B cell (primary cell): Measurements from ENCODE around the gene MAGIX. TPM values are rescaled to one million over a fixed set of nuclear protein-coding genes. Genes with fewer than 3 reads are reported as not detected.

ENCODE experiments used
- ATAC-seq: fragments of 200-7000 bp; cut with Tn5 transposase; one replicate; pipeline ENCODE4 v1.10.0; 2021; ENCODE audit warnings: low read depth, mild to moderate bottlenecking, moderate number of reproducible peaks, moderate library complexity
- CTCF ChIA-PET: fragments of 350-600 bp; sonication (Branson Sonifier 250); formaldehyde crosslinking; loops from one replicate; lab custom pipeline; 2021; ENCODE audit warnings: antibody characterized with exemption, inconsistent platforms; lab: Charles Lee
- POLR2A ChIA-PET: fragments of 350-600 bp; sonication (Branson Sonifier 250); formaldehyde crosslinking; loops from one replicate; lab custom pipeline; 2021; ENCODE audit warnings: antibody characterized with exemption; lab: Charles Lee
- DNase-seq: peaks from one replicate; pipeline ENCODE4 v3.0.0; 2013
- H2AFZ ChIP-seq: 2 replicates; pipeline ENCODE4 v1.6.1; 2012; ENCODE audit warnings: mild to moderate bottlenecking, low read depth, low read length; ENCODE audit not compliant: insufficient read depth, poor library complexity, severe bottlenecking
- H3K27ac ChIP-seq, 2 donors: 1 replicate in 1 of 2; 2 replicates in 1 of 2; pipeline ENCODE4 v1.5.1; 2012 to 2013; ENCODE audit warnings: low read length in 2 of 2, mild to moderate bottlenecking in 2 of 2, moderate library complexity in 1 of 2
- H3K27me3 ChIP-seq, 4 experiments: fragments of 200-600 bp in 1 of 4; sonication (generic) in 1 of 4; replicated peaks in 1 of 4; 1 replicate in 2 of 4; 2 replicates in 2 of 4; pipeline versions ENCODE4 v1.6.1 to v1.7.0; 2013 to 2016; ENCODE audit warnings: low read length in 3 of 4, mild to moderate bottlenecking in 2 of 4, mixed read lengths in 1 of 4, moderate library complexity in 1 of 4; ENCODE audit not compliant: insufficient read depth in 4 of 4, control insufficient read depth in 3 of 4; ENCODE audit errors: control extremely low read depth in 1 of 4
- H3K36me3 ChIP-seq, 2 experiments: replicated peaks in 1 of 2; 1 replicate in 1 of 2; 2 replicates in 1 of 2; pipeline versions ENCODE4 v1.6.1 to v1.7.1; 2013; ENCODE audit warnings: low read length in 1 of 2; ENCODE audit not compliant: insufficient read depth in 2 of 2, control insufficient read depth in 1 of 2; ENCODE audit errors: control extremely low read depth in 1 of 2, extremely low read depth in 1 of 2
- H3K4me1 ChIP-seq, 2 donors: fragments of 200-600 bp in 1 of 2; sonication (generic) in 1 of 2; 1 replicate in 1 of 2; 2 replicates in 1 of 2; pipeline versions ENCODE4 v1.5.1 to v1.6.1; 2013 to 2017; ENCODE audit warnings: low read length in 2 of 2; ENCODE audit not compliant: control insufficient read depth in 2 of 2, insufficient read depth in 2 of 2
- H3K4me2 ChIP-seq: replicated peaks from 2 replicates; pipeline ENCODE3; 2012; ENCODE audit warnings: mild to moderate bottlenecking, low read depth, low read length; ENCODE audit not compliant: poor library complexity, severe bottlenecking
- H3K4me3 ChIP-seq, 5 experiments: fragments of 200-600 bp in 1 of 5; sonication (generic) in 1 of 5; 1 replicate in 3 of 5; 2 replicates in 2 of 5; pipeline versions ENCODE4 v1.5.1 to v1.7.0; 2011 to 2016; ENCODE audit warnings: low read length in 4 of 5, mild to moderate bottlenecking in 4 of 5, low read depth in 2 of 5, control low read depth in 1 of 5, moderate library complexity in 1 of 5; ENCODE audit not compliant: insufficient read depth in 1 of 5; ENCODE audit errors: control extremely low read depth in 1 of 5, extremely low read depth in 1 of 5
- H3K79me2 ChIP-seq: fragments of 200-600 bp; sonication (generic); one replicate; pipeline ENCODE4 v1.6.0; 2016; ENCODE audit warnings: low read length; ENCODE audit not compliant: control insufficient read depth, insufficient read depth
- H3K9ac ChIP-seq: fragments of 200-600 bp; sonication (generic); 2 replicates; pipeline ENCODE4 v1.6.1; 2017; ENCODE audit warnings: mild to moderate bottlenecking, low read length, moderate library complexity
- H3K9me3 ChIP-seq, 3 donors: one replicate each; pipeline versions ENCODE4 v1.6.1 to v1.7.1; 2013; ENCODE audit warnings: low read length in 2 of 3; ENCODE audit not compliant: control insufficient read depth in 2 of 3, insufficient read depth in 1 of 3; ENCODE audit errors: control extremely low read depth in 1 of 3
- H4K20me1 ChIP-seq: 2 replicates; pipeline ENCODE4 v1.6.0; 2012; ENCODE audit warnings: mild to moderate bottlenecking, low read length; ENCODE audit not compliant: insufficient read depth, control insufficient read depth, poor library complexity, severe bottlenecking
- H3K27ac Mint-ChIP-seq: one replicate; pipeline ENCODE4 v1.8.0; 2021; ENCODE audit warnings: mixed read lengths
- H3K27me3 Mint-ChIP-seq: one replicate; pipeline ENCODE4 v1.8.0; 2021; ENCODE audit warnings: mixed read lengths
- H3K4me1 Mint-ChIP-seq: one replicate; pipeline ENCODE4 v1.8.0; 2021; ENCODE audit warnings: mixed read lengths
- H3K4me3 Mint-ChIP-seq: one replicate; pipeline ENCODE4 v1.8.0; 2021; ENCODE audit warnings: mixed read lengths
- H3K9me3 Mint-ChIP-seq: one replicate; pipeline ENCODE4 v1.8.0; 2022; ENCODE audit warnings: mixed read lengths; ENCODE audit not compliant: insufficient read depth
- EZH2 ChIP-seq: IDR thresholded peaks from 2 replicates; pipeline ENCODE4 v1.6.1; 2012; ENCODE audit warnings: borderline replicate concordance, low read depth, mild to moderate bottlenecking, moderate library complexity, low read length; ENCODE audit not compliant: insufficient read depth, poor library complexity, severe bottlenecking
- WGBS: methylation state at CpG from one replicate; pipeline ENCODE4 v1.1.5; 2013; ENCODE audit warnings: missing lambda C conversion rate; ENCODE audit not compliant: insufficient coverage; 5-methylcytosine and 5-hydroxymethylcytosine counted together
- intact Hi-C: fragments of 100-400 bp; cut with micrococcal nuclease; formaldehyde crosslinking; loops from one replicate; pipeline ENCODE4 v1.10.0; 2022
- polyA plus RNA-seq: library from polyadenylated mRNA; depleted of rRNA; stranded (reverse); fragments of >200 nt; gene quantifications from 2 replicates; pipeline ENCODE4 v1.2.3, GENCODE V29; 2012
- total RNA-seq, 2 donors: library from RNA; stranded (reverse); fragments of 120-200 nt in 1 of 2; gene quantifications; 1 replicate in 1 of 2; 2 replicates in 1 of 2; pipeline versions ENCODE4 v1.2.3 to v1.2.4, GENCODE V29; 2013 to 2022
- TF ChIP-seq, protein P1 (sequence below): fragments of 200-600 bp; IDR thresholded peaks from one replicate; pipeline ENCODE4 v1.8.0; 2022; ENCODE audit warnings: antibody characterized with exemption, mild to moderate bottlenecking

MAGIX gene
- total and polyA plus RNA-seq, 2 donors (not counting 1 experiment from before 2014, with no cell fraction given): 1.2 to 2.4 TPM

GRCh38 chrX:49179358-49179757 lies 16.8 kb downstream of the MAGIX start:
- no peak overlapping the region for H3K4me3 ChIP-seq
- CTCF ChIA-PET: interaction anchor here (1.1 to 1.6 kb wide), 4 partner anchors 13 to 99 kb away, joined by 3 to 6 read pairs (median 3); no protein-coding TSS in a partner anchor
- H2AFZ ChIP-seq: no peak overlapping the region
- H3K27ac ChIP-seq: no peak overlapping the region
- no peak for ATAC-seq
- no peak overlapping the region for H3K9ac ChIP-seq
- Mint-ChIP-seq H3K4me3 (no peak overlapping the region), H3K27me3 (no peaks in the 10 kb centered on the region), H3K27ac (no peak overlapping the region), H3K9me3 (no peaks in the 10 kb centered on the region), H3K4me1 (peaks cover 22% of the 10 kb centered on the region)
- no peaks in the 10 kb centered on the region for H4K20me1 ChIP-seq
- H3K4me1 ChIP-seq: peaks cover 0 to 15% of the 10 kb centered on the region in 2 donors
- no peak overlapping the region for H3K4me2 ChIP-seq
- POLR2A ChIA-PET: no interaction called here
- intact Hi-C loops: no loop called here
- WGBS: 100% methylated on average over 1 of the region's 2 CpGs
- DNase-seq: no peak
- peaks cover 0 to 27% of the 10 kb centered on the region in 2 experiments for H3K36me3 ChIP-seq
- no peaks in the 10 kb centered on the region for H3K27me3 ChIP-seq
- H3K9me3 ChIP-seq: no peaks in the 10 kb centered on the region
- no peak for TF ChIP-seq EZH2
- TF ChIP-seq, protein P1, sequence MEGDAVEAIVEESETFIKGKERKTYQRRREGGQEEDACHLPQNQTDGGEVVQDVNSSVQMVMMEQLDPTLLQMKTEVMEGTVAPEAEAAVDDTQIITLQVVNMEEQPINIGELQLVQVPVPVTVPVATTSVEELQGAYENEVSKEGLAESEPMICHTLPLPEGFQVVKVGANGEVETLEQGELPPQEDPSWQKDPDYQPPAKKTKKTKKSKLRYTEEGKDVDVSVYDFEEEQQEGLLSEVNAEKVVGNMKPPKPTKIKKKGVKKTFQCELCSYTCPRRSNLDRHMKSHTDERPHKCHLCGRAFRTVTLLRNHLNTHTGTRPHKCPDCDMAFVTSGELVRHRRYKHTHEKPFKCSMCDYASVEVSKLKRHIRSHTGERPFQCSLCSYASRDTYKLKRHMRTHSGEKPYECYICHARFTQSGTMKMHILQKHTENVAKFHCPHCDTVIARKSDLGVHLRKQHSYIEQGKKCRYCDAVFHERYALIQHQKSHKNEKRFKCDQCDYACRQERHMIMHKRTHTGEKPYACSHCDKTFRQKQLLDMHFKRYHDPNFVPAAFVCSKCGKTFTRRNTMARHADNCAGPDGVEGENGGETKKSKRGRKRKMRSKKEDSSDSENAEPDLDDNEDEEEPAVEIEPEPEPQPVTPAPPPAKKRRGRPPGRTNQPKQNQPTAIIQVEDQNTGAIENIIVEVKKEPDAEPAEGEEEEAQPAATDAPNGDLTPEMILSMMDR: no peak
- no peaks in the 10 kb centered on the region for H3K79me2 ChIP-seq

- CTCF ChIA-PET: interaction anchor here (0.9 kb wide), 1 partner anchor 11 kb away, joined by 4 read pairs; no protein-coding TSS in a partner anchor
Observed at GRCh38 chrX:49183701-49184281, 21.2 kb downstream of the MAGIX start.

More at GRCh38 chrX:49183701-49184281, 21.2 kb downstream of the MAGIX start:
- POLR2A ChIA-PET: no interaction called here
- H3K4me1 ChIP-seq: peaks cover 6 to 19% of the 10 kb centered on the region in 2 donors
- H3K9ac ChIP-seq: no peak overlapping the region
- intact Hi-C loops: loop anchor here (1.0 kb wide), 1 partner anchor 16 kb away; no protein-coding TSS in a partner anchor
- H3K9me3 ChIP-seq: no peaks in the 10 kb centered on the region
- H3K9me3 Mint-ChIP-seq: no peaks in the 10 kb centered on the region
- H3K27ac Mint-ChIP-seq: no peak overlapping the region
- WGBS: 97% methylated on average over 6 of the region's 18 CpGs
- DNase-seq (no peak), ATAC-seq (no peak)
- no peaks in the 10 kb centered on the region for H4K20me1 ChIP-seq
- peak overlapping the region; percentile 83 for H3K4me2 ChIP-seq
- no peaks in the 10 kb centered on the region for H3K27me3 ChIP-seq
- no peak overlapping the region for H3K27ac ChIP-seq
- H3K4me3 ChIP-seq: no peak overlapping the region
- TF ChIP-seq, protein P1: no peak
- TF ChIP-seq EZH2: no peak
- peak overlapping the region; percentile 83 for H3K4me3 Mint-ChIP-seq
- H3K79me2 ChIP-seq: peaks cover 7% of the 10 kb centered on the region
- H2AFZ ChIP-seq: no peak overlapping the region
- H3K36me3 ChIP-seq: peaks cover 0 to 12% of the 10 kb centered on the region in 2 experiments
- H3K27me3 Mint-ChIP-seq: no peaks in the 10 kb centered on the region
- H3K4me1 Mint-ChIP-seq: peaks cover 9% of the 10 kb centered on the region
